Measurements from ENCODE around the gene P3H3.

P3H3 gene

DNA sequence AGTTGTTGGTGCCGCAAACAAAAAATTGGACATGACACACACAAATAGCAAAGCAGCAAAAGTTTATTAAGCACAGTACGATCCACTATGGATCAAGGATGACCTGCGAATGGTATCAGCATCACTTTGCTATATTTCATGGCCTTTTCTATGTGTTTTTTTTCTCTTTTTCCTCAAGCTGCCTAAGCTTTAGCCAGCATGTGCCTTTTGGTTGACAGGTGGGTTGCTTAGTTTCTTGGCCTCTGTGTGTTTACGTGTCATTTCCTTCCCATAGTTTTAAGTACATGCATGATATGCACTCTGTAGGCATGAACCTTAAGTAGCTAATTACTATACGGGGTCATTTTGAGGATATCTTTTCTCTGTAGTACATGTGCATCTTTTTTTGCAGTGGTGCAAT is 29.1 kb upstream of the P3H3 start:
- DNase-seq: no peak

DNA sequence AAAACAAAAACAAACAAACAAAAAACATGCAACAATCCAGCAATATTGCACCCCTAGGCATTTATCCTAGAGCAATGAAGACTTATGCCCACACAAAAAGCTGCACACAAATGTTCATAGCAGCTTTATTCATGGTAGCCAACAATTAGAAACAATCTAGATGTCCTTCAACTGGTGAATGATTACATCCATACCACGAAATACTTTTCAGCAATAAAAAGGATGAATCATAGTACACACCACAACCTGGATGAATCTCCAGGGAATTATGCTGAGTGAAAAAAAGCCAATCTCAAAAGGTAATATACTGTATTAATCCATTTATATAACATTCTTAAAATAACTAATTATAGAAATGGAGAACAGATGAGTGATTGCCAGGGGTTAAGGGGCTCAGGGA is 21.0 kb upstream of the P3H3 start:
- no peak for DNase-seq

DNA sequence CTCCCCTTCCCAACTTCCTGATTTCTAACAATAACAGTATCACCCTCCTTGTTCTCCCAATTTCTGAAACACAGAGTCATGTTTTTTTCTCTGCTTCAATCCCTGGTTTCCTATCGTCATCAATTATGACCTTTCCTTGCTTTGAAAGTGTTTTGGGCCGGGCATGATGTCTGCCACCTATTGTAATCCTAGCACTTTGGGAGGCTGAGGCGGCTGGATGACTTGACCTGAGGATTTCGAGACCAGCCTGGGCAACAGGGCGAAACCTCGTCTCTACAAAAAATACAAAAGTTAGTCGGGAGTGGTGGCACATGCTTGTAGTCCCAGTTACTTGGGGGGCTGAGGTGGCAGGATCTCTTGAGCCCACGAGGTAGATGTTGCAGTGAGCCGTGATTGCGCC is 19.2 kb upstream of the P3H3 start:
- no peak for DNase-seq

DNA sequence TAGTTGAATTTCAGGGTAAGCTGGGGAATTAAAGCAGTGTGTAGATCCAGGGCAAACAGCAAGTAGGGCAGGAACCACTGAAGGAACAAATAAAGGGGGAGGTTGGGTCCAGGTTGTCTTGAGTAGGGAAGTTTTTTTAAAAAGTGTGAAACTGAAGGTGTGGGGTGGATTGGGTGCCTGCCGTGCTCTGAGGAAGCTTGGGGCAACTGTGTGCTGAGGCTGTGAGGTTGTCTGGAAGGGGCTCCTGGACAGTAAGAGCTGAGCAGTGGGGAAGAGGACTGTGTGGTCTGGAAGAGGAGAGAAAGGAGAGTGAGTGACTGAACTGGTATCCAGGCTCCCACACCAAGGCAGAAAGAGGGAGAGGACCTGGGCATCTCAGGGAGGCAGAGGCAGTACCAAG is 17.4 kb upstream of the P3H3 start:
- no peak for DNase-seq

DNA sequence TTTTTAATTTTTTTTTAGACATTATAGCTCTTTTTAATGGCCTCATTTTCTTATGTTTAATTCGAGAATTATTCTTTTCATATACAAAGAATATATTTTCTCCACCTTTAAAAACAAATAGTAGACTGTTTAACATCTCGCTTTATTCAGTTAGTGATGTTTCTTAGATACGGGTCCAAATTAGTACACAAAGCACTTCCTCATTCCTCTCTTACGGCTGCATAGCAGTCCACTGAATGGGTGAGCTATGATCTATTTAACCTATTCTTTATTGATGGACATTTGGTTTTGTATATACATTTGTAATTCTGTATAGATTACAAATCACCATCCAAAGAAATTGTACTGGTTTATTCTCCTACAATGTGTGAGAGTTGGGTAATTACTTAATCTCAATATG is 14.8 kb upstream of the P3H3 start:
- DNase-seq: no peak

GRCh38 chr12:6816598-6816997 is 11.6 kb upstream of the P3H3 start:
- no peak for DNase-seq

GRCh38 chr12:6817098-6817497 is 11.1 kb upstream of the P3H3 start:
- DNase-seq: no peak

DNA sequence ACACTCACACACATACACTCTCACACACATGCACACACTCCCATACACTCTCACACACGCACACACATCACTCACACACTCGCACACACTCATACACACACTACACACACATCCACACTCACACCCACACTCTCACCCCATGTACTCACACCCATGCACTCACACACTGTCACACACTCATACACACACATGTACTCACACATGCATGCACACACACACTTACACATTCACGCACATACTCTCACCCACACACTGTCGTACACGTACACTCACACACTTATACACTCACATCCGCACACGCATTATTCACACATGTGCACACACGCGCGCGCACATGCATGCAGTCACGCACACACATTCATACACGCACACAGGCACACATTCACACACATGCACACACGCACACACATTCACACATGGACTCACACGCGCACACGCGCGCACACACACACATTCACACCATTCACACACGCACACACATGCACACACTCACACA is 10.5 kb upstream of the P3H3 start:
- DNase-seq: no peak

DNA sequence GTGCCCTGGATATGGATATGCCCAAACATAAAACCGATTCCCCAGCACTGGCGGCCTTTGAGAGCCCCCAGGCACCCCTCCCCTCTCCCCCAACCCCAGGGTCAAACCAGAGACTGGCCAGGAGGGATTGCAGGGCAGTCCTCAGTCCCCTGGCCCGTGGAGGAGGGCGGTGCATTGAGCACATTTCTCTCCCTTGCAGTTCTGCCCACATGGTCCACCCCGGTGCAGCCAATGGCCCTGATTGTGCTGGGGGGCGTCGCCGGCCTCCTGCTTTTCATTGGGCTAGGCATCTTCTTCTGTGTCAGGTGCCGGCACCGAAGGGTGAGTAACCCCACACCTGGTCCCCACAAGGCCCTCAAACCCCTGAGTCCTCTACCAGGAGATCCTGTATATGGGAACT is 10.0 kb upstream of the P3H3 start:
- DNase-seq: no peak

- DNase-seq: no peak
Observed at GRCh38 chr12:6818645-6819044, 9.6 kb upstream of the P3H3 start.

DNA sequence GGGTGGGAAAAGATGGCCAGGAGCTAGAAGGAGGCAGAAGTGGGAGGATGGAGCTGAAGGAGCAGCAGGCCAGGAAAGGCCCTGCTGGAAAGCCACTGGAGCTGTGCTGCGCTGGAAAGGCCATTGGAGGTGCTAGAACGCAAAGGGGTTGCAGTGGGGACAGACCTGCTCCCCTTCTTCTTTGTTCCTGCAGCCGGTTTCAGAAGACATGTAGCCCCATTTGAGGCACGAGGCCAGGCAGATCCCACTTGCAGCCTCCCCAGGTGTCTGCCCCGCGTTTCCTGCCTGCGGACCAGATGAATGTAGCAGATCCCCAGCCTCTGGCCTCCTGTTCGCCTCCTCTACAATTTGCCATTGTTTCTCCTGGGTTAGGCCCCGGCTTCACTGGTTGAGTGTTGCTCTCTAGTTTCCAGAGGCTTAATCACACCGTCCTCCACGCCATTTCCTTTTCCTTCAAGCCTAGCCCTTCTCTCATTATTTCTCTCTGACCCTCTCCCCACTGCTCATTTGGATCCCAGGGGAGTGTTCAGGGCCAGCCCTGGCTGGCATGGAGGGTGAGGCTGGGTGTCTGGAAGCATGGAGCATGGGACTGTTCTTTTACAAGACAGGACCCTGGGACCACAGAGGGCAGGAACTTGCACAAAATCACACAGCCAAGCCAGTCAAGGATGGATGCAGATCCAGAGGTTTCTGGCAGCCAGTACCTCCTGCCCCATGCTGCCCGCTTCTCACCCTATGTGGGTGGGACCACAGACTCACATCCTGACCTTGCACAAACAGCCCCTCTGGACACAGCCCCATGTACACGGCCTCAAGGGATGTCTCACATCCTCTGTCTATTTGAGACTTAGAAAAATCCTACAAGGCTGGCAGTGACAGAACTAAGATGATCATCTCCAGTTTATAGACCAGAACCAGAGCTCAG is 8.8 kb upstream of the P3H3 start:
- DNase-seq: no peak

- DNase-seq: no peak
Observed at GRCh38 chr12:6820166-6820565, 8.0 kb upstream of the P3H3 start.

DNA sequence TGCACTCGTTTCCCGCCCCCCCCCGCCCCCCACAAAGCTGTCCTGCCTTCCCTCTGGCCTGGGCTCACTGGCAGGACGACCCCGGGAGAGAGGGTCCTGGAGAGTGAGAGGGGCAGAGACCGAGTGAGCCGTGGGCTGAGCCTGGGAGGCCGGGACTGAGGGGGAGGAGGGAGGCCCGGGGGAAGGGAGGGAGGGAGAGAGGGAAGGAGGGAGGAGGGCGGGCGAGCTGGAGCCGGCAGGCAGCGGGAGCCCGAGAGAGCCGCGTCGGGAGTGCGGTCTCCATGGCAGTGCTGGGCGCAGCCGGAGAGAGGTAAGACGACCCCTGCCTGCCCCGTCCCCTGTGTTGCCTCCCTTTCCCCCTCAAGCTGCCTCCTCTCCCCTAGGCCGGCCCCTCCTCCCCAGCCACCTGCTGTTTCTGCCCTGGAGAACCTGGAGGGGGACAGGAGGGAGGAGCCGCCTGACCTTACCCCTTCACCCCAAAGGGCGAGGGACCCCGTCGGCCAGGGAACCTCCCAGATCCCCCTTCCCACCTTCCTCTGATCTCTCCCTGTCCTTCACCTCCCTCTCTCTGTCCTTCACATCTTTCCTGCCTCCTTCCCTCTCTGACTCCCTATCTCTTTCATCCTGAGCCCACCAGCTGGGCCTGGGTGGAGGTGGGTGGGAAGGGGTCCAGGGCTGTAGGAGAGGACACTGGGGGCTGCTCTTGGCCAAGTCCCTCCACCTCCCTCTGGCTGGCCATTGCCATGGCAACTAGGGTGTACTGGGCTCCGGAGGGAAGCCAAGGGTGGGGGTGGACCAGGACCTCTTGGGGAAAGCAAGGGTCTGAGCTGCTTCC is 6.4 kb upstream of the P3H3 start, which contains the start of gene GPR162:
TSS of gene GPR162 (plus strand) at position 231 of the 835 bp plus-strand sequence. CDS start 2,078 bp downstream, outside the sequence.
- peak; percentile 59 for DNase-seq

DNA sequence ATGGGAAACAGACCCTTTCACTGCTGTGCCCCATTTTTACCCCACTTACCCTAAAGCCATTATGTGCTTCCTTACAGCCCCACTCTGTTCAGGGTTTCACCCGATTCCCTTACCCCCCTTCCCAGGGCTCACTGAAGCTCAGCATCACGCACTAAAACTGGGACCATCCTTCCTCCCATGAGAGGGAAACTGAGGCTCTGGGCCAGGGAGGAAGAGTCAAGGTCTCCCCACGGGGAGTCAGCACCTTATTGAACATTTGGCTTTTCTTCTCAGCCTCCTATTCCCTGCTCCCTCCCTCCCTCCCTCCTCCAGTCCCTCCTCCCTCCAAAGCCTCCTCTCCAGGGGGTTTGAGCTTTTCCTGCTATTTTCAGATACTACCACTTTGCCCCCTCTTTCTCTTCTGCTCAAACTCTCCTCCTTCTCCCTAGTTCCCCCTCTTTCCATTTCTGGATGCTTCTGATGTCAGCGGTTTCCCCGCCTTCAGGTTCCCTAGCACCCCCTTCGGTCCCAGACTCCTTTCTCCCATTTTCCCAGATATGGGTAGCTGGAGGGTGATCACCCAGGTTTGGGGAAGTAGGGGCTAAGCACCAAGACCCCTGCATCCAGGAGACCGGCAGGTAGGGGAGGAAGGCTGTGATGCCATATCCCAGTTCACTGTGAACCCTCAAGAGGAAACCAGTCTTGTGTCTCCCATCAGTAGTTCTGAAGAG is 5.6 kb upstream of the P3H3 start:
- no peak for DNase-seq

- DNase-seq: no peak
Observed at GRCh38 chr12:6823182-6824084, 4.8 kb upstream of the P3H3 start.

GRCh38 chr12:6824085-6824775 is 4.0 kb upstream of the P3H3 start:
- no peak for DNase-seq

DNA sequence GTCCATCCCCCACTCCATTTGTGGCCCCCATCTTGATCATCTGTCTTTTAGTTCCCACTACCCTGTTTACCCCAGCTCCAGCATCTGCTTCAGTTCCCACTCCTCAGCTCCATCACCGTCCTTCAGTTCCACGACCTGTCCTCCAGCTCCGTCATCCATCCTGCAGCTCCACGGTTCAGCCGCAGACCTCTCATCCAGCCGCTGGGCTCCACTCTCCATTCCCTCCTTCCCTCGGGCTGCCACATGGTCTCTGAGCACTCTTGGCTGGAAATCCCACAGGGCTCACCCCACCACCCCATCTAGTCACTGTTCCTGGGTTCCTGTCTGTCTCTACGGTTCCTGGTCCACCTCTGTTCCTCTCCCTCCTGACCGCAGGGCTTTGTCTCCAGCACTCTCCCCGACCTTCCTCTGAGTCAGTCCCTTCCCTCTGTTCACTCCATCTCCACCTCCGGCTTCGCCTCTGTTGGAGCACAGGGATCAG is 3.3 kb upstream of the P3H3 start:
- no peak for DNase-seq

GRCh38 chr12:6825398-6826124 is 2.6 kb upstream of the P3H3 start:
- peak; percentile 12 for DNase-seq

- DNase-seq: no peak
Observed at GRCh38 chr12:6826125-6826733, 2.0 kb upstream of the P3H3 start.
